ENCODE results near the gene GAS2.

GRCh38 chr11:22684082-22684481 lies 17.7 kb downstream of the GAS2 start:
- TF ChIP-seq CTCF (IDR thresholded peaks at IDR 0.05) (no peak), POLR2A (IDR thresholded peaks at IDR 0.05) (no peak)
